ENCODE results near the gene ACVR2B. TPM values are rescaled to one million over a fixed set of nuclear protein-coding genes. Genes with fewer than 3 reads are reported as not detected.

ACVR2B gene
- total and polyA plus RNA-seq, 10 of the 15 experiments (the other 5 are each of a cell fraction or from before 2014, with no cell fraction given), result 0.27 to 2.9 (median 1.0) TPM

DNA sequence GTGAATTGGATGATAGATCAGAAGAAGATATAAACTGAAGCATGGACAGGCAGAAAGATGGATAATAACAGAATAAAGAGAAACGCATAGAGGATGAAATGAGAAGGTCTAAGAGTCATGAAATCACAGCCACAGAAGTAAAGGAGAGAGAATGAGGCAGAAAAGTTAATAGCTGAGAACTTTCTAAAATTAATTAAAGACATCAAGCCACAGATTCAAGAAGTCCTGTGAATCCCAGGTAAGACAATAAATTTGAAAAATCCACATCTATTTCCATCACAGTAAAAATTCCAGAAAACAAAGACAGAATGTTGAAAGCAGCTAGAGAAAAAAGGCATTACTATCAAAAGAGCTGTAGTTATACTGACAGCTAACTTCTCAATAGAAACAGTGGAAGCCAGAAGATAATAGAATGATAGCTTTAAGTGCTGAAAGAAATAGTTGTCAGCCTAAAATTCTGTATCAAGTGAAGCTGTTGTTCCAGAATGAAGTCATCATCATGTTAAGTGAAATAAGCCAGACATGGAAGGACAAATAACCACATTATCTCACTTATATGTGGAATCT is 12.0 kb downstream of the ACVR2B start:
- ChIA-PET CTCF (interaction anchor here (1.2 kb wide), 1 partner anchor 15 kb away, joined by 4 read pairs; no protein-coding TSS in a partner anchor), SMC1A (ENCODE audit: uncharacterized antibody, unreplicated experiment) (no interaction called here), POLR2A (no interaction called here), RAD21 (ENCODE audit: unreplicated experiment) (interaction anchor here (0.8 kb wide), 1 partner anchor 35 kb away, joined by 3 read pairs; no protein-coding TSS in a partner anchor)
- Histone ChIP-seq H4K20me1 (ENCODE audit: control insufficient read depth, insufficient read depth) (no peaks in the 10 kb centered on the region; the same call in 1 of the 2 replicates), H3K4me3 (no peak overlapping the region), H3K79me2 (ENCODE audit: control insufficient read depth, insufficient read depth, low read length) (no peaks in the 10 kb centered on the region), H2AFZ (ENCODE audit: control insufficient read depth, low read depth, low read length) (no peak overlapping the region), H3K36me3 (ENCODE audit: control insufficient read depth in 2 of 2, insufficient read depth in 2 of 2, low read length in 1 of 2) (no peaks in the 10 kb centered on the region), H3K4me2 (ENCODE audit: control insufficient read depth, insufficient read depth) (no peak overlapping the region), H3K9me3 (replicated peaks; ENCODE audit: control insufficient read depth, insufficient read depth, low read length) (peaks cover 2% of the 10 kb centered on the region; the same call in 2 of the 3 replicates), H3K27me3 (replicated peaks in 1 of 2; ENCODE audit: control insufficient read depth in 2 of 2, insufficient read depth in 2 of 2, low read length in 1 of 2) (no peaks in the 10 kb centered on the region), H3K27ac (ENCODE audit: control insufficient read depth, insufficient read depth) (no peak overlapping the region), H3K4me1 (ENCODE audit: control insufficient read depth, insufficient read depth, low read length) (no peaks in the 10 kb centered on the region), H3K9ac (ENCODE audit: control insufficient read depth, insufficient read depth, low read length) (no peak overlapping the region)
- no TSS peak for BruUV-seq (replicated peaks)
- no peak for TF ChIP-seq CEBPB (IDR thresholded peaks at IDR 0.05; ENCODE audit: borderline replicate concordance in 1 of 2, low read depth in 2 of 2, low read length in 2 of 2)
- ATAC-seq (no peak), DNase-seq (ENCODE audit: low read depth, low spot score) (no peak), FAIRE-seq (no peak)
- intact Hi-C loops (cut with micrococcal nuclease; ENCODE audit: unreplicated experiment) (no loop called here), in situ Hi-C loops (cut with MboI) (no loop called here)
- WGBS (ENCODE audit: insufficient coverage, insufficient replicate concordance, low lambda C conversion rate, missing lambda C conversion rate), result 50% methylated on average over 1 of the region's 1 CpG

DNA sequence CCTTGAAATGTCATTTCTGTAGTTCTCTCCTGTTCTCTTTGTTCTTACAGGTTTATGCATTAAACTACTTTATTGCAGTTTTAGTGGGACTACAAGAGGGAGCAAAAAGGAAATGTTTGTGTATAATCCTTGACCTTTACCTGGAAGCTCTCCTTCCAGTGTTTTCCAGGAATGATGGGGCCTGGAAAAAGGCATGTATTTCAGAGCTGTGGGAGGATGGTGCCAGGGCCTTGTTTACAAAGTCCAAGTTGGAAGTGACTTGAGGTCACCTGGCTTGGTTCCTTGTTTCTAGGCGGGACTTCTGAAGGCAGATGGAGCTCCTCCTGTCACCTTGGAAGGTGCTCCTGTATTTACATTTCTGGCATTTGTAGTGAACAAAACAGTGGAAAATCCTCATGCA is 15.1 kb downstream of the ACVR2B start:
- WGBS (ENCODE audit: insufficient coverage, insufficient replicate concordance, low lambda C conversion rate, missing lambda C conversion rate), result 50% methylated on average over 1 of the region's 1 CpG
- intact Hi-C loops (cut with micrococcal nuclease; ENCODE audit: unreplicated experiment) (no loop called here), in situ Hi-C loops (cut with MboI) (no loop called here)
- ChIA-PET SMC1A (ENCODE audit: uncharacterized antibody, unreplicated experiment) (no interaction called here), CTCF (interaction anchor here (0.8 to 3.1 kb wide), 4 partner anchors 11 to 464 kb away, joined by 3 to 21 read pairs (median 4); partner anchors contain the start of gene XYLB), POLR2A (no interaction called here), RAD21 (ENCODE audit: unreplicated experiment) (no interaction called here)
- H4K20me1 ChIP-seq (ENCODE audit: control insufficient read depth, insufficient read depth), result no peaks in the 10 kb centered on the region
- H3K9ac ChIP-seq (ENCODE audit: control insufficient read depth, insufficient read depth, low read length), result no peak overlapping the region
- H3K4me2 ChIP-seq (ENCODE audit: control insufficient read depth, insufficient read depth), result no peak overlapping the region
- no peaks in the 10 kb centered on the region for H3K27me3 ChIP-seq (replicated peaks in 1 of 2; ENCODE audit: control insufficient read depth in 2 of 2, insufficient read depth in 2 of 2, low read length in 1 of 2)
- H3K36me3 ChIP-seq (ENCODE audit: control insufficient read depth in 2 of 2, insufficient read depth in 2 of 2, low read length in 1 of 2), result no peaks in the 10 kb centered on the region
- FAIRE-seq (no peak), ATAC-seq (no peak), DNase-seq (ENCODE audit: low read depth, low spot score) (no peak)
- BruUV-seq (replicated peaks), result no TSS peak
- no peak overlapping the region for H2AFZ ChIP-seq (ENCODE audit: control insufficient read depth, low read depth, low read length)
- H3K9me3 ChIP-seq (replicated peaks; ENCODE audit: control insufficient read depth, insufficient read depth, low read length), result peaks cover 2% of the 10 kb centered on the region; the same call in 2 of the 3 replicates
- no peak overlapping the region for H3K4me3 ChIP-seq
- no peaks in the 10 kb centered on the region for H3K79me2 ChIP-seq (ENCODE audit: control insufficient read depth, insufficient read depth, low read length)
- H3K27ac ChIP-seq (ENCODE audit: control insufficient read depth, insufficient read depth), result no peak overlapping the region
- no peaks in the 10 kb centered on the region for H3K4me1 ChIP-seq (ENCODE audit: control insufficient read depth, insufficient read depth, low read length)
- TF ChIP-seq RCOR1 (conservative IDR thresholded peaks at IDR 0.05; ENCODE audit: low read depth, low read length) (no peak), KLF5 (IDR thresholded peaks at IDR 0.05; ENCODE audit: partially characterized antibody) (no peak), RB1 (IDR thresholded peaks at IDR 0.05; ENCODE audit: borderline replicate concordance) (no peak), NRF1 (conservative IDR thresholded peaks at IDR 0.05; ENCODE audit: low read depth, low read length) (no peak), BHLHE40 (IDR thresholded peaks at IDR 0.05; ENCODE audit: borderline replicate concordance in 1 of 2, low read depth in 2 of 2, low read length in 1 of 2) (no peak), IKZF2 (IDR thresholded peaks at IDR 0.05) (no peak), ZZZ3 (IDR thresholded peaks at IDR 0.05; ENCODE audit: control insufficient read depth, insufficient read length, low read depth) (no peak), BCL11A (IDR thresholded peaks at IDR 0.05; ENCODE audit: low read depth, low read length) (no peak), KDM1A (IDR thresholded peaks at IDR 0.05; ENCODE audit: borderline replicate concordance) (no peak), CHD4 (IDR thresholded peaks at IDR 0.05) (no peak)
- TF ChIP-seq, protein P1, sequence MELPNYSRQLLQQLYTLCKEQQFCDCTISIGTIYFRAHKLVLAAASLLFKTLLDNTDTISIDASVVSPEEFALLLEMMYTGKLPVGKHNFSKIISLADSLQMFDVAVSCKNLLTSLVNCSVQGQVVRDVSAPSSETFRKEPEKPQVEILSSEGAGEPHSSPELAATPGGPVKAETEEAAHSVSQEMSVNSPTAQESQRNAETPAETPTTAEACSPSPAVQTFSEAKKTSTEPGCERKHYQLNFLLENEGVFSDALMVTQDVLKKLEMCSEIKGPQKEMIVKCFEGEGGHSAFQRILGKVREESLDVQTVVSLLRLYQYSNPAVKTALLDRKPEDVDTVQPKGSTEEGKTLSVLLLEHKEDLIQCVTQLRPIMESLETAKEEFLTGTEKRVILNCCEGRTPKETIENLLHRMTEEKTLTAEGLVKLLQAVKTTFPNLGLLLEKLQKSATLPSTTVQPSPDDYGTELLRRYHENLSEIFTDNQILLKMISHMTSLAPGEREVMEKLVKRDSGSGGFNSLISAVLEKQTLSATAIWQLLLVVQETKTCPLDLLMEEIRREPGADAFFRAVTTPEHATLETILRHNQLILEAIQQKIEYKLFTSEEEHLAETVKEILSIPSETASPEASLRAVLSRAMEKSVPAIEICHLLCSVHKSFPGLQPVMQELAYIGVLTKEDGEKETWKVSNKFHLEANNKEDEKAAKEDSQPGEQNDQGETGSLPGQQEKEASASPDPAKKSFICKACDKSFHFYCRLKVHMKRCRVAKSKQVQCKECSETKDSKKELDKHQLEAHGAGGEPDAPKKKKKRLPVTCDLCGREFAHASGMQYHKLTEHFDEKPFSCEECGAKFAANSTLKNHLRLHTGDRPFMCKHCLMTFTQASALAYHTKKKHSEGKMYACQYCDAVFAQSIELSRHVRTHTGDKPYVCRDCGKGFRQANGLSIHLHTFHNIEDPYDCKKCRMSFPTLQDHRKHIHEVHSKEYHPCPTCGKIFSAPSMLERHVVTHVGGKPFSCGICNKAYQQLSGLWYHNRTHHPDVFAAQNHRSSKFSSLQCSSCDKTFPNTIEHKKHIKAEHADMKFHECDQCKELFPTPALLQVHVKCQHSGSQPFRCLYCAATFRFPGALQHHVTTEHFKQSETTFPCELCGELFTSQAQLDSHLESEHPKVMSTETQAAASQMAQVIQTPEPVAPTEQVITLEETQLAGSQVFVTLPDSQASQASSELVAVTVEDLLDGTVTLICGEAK (IDR thresholded peaks at IDR 0.05; ENCODE audit: borderline replicate concordance), result no peak
- TF ChIP-seq, protein P2, sequence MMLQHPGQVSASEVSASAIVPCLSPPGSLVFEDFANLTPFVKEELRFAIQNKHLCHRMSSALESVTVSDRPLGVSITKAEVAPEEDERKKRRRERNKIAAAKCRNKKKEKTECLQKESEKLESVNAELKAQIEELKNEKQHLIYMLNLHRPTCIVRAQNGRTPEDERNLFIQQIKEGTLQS (IDR thresholded peaks at IDR 0.05; ENCODE audit: borderline replicate concordance, extremely low read depth, low read depth, low read length), result no peak
